WI38 (cell line): ENCODE data around the gene TAAR8.
"Not testable (repeated sequence)": the region's sequence is repeated elsewhere in the genome, so short reads cannot be mapped to it uniquely, and the experiment has no call there.

Experiments used
- H3K4me3 ChIP-seq: 2 replicates; pipeline ENCODE4 v1.5.1; 2011; ENCODE audit warnings: low read depth, mild to moderate bottlenecking, control low read depth, low read length
- CTCF ChIP-seq: IDR thresholded peaks from 2 replicates; pipeline ENCODE4 v1.5.1; 2012; ENCODE audit warnings: low read depth, mild to moderate bottlenecking, control low read depth, low read length

Gene TAAR8

GRCh38 chr6:132525866-132526265, 26.6 kb upstream of the TAAR8 start:
- no peak overlapping the region for H3K4me3 ChIP-seq
- TF ChIP-seq CTCF: no peak

GRCh38 chr6:132526461-132526860, 26.0 kb upstream of the TAAR8 start:
- TF ChIP-seq CTCF: no peak
- no peak overlapping the region for H3K4me3 ChIP-seq

- no peak for TF ChIP-seq CTCF
- H3K4me3 ChIP-seq: no peak overlapping the region
These were observed 24.7 kb upstream of the TAAR8 start for GRCh38 chr6:132527791-132528190.

GRCh38 chr6:132530293-132530974, 22.0 kb upstream of the TAAR8 start:
- H3K4me3 ChIP-seq: no peak overlapping the region
- peak; percentile 58 for TF ChIP-seq CTCF

- not testable (repeated sequence) for H3K4me3 ChIP-seq
These were observed 17.9 kb upstream of the TAAR8 start for GRCh38 chr6:132534546-132534945.

GRCh38 chr6:132537145-132537544, 15.3 kb upstream of the TAAR8 start:
- no peak overlapping the region for H3K4me3 ChIP-seq
- no peak for TF ChIP-seq CTCF

GRCh38 chr6:132537977-132538376, 14.5 kb upstream of the TAAR8 start, which contains the start of gene TAAR9:
Gene TAAR9, plus strand, starts transcription at chr6:132538277. Its CDS starts 13 bp downstream, at chr6:132538290.
- H3K4me3 ChIP-seq: no peak within 1 kb of the TSS
- TF ChIP-seq CTCF: no peak

- H3K4me3 ChIP-seq: no peak overlapping the region
- no peak for TF ChIP-seq CTCF
These were observed 7.6 kb upstream of the TAAR8 start for GRCh38 chr6:132544826-132545225.
